Measurements from ENCODE around the gene GSTM4. TPM values are rescaled to one million over a fixed set of nuclear protein-coding genes. Genes with fewer than 3 reads are reported as not detected.

GSTM4 gene
- polyA plus RNA-seq, 2 of the 4 experiments (the other 2 are of a cell fraction) = 13.0 to 17.2 TPM

DNA sequence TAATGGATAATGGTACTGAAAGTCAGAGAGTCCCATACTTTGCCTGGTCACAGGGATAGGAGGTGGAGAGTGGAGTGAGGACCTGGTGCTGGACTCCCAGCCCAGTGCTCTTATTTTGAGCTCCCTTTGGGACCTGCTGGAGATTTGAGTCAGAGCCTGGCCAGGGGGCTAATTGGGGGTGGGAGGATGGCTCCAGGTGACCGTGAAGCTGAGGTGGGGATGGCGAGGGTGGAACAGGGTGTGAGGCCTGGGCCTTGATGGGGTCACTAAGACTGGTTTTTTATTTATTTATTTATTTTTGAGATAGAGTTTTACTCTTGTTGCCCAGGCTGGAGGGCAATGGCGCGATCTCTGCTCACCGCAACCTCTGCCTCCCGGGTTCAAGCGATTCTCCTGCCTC is 18.5 kb upstream of the GSTM4 start (continued):
- TF ChIP-seq, protein P1, sequence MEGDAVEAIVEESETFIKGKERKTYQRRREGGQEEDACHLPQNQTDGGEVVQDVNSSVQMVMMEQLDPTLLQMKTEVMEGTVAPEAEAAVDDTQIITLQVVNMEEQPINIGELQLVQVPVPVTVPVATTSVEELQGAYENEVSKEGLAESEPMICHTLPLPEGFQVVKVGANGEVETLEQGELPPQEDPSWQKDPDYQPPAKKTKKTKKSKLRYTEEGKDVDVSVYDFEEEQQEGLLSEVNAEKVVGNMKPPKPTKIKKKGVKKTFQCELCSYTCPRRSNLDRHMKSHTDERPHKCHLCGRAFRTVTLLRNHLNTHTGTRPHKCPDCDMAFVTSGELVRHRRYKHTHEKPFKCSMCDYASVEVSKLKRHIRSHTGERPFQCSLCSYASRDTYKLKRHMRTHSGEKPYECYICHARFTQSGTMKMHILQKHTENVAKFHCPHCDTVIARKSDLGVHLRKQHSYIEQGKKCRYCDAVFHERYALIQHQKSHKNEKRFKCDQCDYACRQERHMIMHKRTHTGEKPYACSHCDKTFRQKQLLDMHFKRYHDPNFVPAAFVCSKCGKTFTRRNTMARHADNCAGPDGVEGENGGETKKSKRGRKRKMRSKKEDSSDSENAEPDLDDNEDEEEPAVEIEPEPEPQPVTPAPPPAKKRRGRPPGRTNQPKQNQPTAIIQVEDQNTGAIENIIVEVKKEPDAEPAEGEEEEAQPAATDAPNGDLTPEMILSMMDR (IDR thresholded peaks at IDR 0.05) = no peak
- TF ChIP-seq RAD21 (conservative IDR thresholded peaks at IDR 0.05 in 1 of 2, IDR thresholded peaks at IDR 0.05 in 1 of 2) = no peak
- TF ChIP-seq MAZ (IDR thresholded peaks at IDR 0.05; ENCODE audit: borderline replicate concordance, low read depth, low read length) = no peak

DNA sequence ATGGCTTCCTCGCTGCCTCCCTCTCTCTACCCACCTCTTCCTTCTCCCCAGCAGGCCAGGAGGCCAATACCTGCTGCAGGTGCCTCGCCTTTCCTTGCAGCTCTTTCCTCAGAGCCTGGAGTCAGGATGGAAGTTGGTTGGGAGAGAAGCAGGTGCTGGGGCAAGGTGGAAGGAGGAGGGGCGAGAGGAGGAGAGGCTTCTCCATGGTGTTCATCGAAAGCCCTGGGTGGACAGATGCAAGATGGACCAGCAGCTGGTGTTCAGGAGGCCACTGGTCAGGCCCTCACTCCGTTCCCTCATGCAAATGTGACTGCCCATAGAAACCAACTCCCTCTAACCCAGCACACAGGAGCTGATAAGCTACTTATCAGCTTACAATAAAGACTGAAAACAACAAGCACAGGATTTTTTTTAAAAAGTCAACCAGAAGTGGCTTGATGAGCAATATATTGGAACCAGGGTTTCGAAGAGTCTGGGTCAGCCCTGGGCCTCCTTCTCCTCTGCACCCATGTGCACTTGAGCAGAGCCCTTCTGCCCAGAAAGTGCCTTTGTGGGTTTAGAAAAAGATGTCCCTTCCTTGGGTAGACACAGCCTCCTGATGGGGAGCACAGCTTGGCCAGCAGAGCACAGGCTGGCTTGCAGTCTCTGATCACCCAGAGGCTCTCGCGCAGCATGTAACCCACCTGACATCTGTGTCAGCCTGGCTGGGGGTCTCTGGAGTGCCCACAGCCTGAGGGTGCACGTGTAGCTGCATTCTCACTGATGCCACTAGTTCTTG is 16.6 kb upstream of the GSTM4 start:
- DNase-seq (ENCODE audit: low read depth in 1 of 2, low spot score in 1 of 2) (no peak), FAIRE-seq (no peak), ATAC-seq (no peak)
- H3K27ac ChIP-seq = no peak overlapping the region
- peaks cover 34% of the 10 kb centered on the region for H3K4me1 ChIP-seq
- H3K9me3 ChIP-seq = no peaks in the 10 kb centered on the region
- H3K4me3 ChIP-seq = no peak overlapping the region
- WGBS (ENCODE audit: missing lambda C conversion rate) = 58% methylated on average over 6 of the region's 9 CpGs
- no peak overlapping the region for H3K4me2 ChIP-seq
- TF ChIP-seq ZNF302 (CRISPR knock-in tag; IDR thresholded peaks at IDR 0.05) (no peak), NPAS2 (CRISPR knock-in tag; IDR thresholded peaks at IDR 0.05; ENCODE audit: borderline replicate concordance) (no peak), KDM1A (IDR thresholded peaks at IDR 0.05; ENCODE audit: low read depth) (no peak), MAFK (IDR thresholded peaks at IDR 0.05; ENCODE audit: partially characterized antibody) (no peak), CBX8 (IDR thresholded peaks at IDR 0.05) (no peak), RNF2 (IDR thresholded peaks at IDR 0.05; ENCODE audit: borderline replicate concordance, low read depth) (no peak), ZSCAN20 (CRISPR knock-in tag; IDR thresholded peaks at IDR 0.05) (no peak), ZFP36 (IDR thresholded peaks at IDR 0.05; ENCODE audit: borderline replicate concordance, partially characterized antibody) (no peak)
- TF ChIP-seq, protein P2, sequence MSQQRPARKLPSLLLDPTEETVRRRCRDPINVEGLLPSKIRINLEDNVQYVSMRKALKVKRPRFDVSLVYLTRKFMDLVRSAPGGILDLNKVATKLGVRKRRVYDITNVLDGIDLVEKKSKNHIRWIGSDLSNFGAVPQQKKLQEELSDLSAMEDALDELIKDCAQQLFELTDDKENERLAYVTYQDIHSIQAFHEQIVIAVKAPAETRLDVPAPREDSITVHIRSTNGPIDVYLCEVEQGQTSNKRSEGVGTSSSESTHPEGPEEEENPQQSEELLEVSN (IDR thresholded peaks at IDR 0.05; ENCODE audit: borderline replicate concordance, low read depth) = no peak
- ChIA-PET POLR2A (interaction anchor here (0.9 to 2.2 kb wide), 3 partner anchors 91 to 100 kb away, joined by 4 to 20 read pairs (median 7); partner anchors contain the start of gene GNAI3), CTCF (interaction anchor here (0.8 to 21.4 kb wide), 26 partner anchors 10 to 467 kb away, joined by 3 to 295 read pairs (median 6); partner anchors contain the start of genes AHCYL1, EPS8L3 and GSTM4)

DNA sequence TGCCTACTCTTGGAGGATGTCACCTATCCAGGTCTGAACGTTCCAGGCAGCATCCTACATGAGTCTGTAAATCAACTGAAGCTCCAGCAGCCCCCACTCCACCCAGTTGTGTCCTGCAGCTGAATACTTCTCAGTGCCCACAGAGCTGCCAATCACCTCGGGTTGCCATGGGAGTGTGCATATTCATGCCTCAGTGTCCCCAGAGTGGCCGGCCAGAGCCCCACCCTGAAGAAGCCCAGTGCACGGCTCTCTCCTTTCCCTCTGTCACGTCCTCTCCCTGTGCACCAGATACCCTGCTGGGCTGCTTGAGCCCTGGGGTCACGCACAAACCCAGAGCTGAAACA is 16.1 kb upstream of the GSTM4 start:
- no peak overlapping the region for H3K4me2 ChIP-seq
- H3K4me3 ChIP-seq = no peak overlapping the region
- POLR2A ChIA-PET = interaction anchor here (0.9 to 2.2 kb wide), 5 partner anchors 92 to 344 kb away, joined by 3 to 20 read pairs (median 4); partner anchors contain the start of genes AHCYL1 and GNAI3
- H3K27ac ChIP-seq = no peak overlapping the region
- ATAC-seq (peak; percentile 9 to 11; a peak in 3 of 6 replicates), FAIRE-seq (no peak), DNase-seq (ENCODE audit: low read depth in 1 of 2, low spot score in 1 of 2) (no peak)
- TF ChIP-seq CHD2 (IDR thresholded peaks at IDR 0.05; ENCODE audit: low read length, partially characterized antibody) (no peak), POLR2AphosphoS2 (conservative IDR thresholded peaks at IDR 0.05; ENCODE audit: low read length) (no peak), MAFK (IDR thresholded peaks at IDR 0.05; ENCODE audit: partially characterized antibody) (no peak), HOXB13 (CRISPR knock-in tag; IDR thresholded peaks at IDR 0.05; ENCODE audit: low read depth) (no peak), HDAC2 (IDR thresholded peaks at IDR 0.05) (no peak), POLR2A (IDR thresholded peaks at IDR 0.05; ENCODE audit: low read length) (no peak), FOSB (CRISPR knock-in tag; IDR thresholded peaks at IDR 0.05) (no peak), RNF2 (IDR thresholded peaks at IDR 0.05; ENCODE audit: borderline replicate concordance, low read depth) (no peak), MAZ (IDR thresholded peaks at IDR 0.05; ENCODE audit: borderline replicate concordance, low read depth, low read length) (no peak), EP300 (IDR thresholded peaks at IDR 0.05) (no peak), CHD4 (IDR thresholded peaks at IDR 0.05; ENCODE audit: borderline replicate concordance) (no peak), EHMT2 (IDR thresholded peaks at IDR 0.05; ENCODE audit: low read depth) (no peak)
- TF ChIP-seq, protein P3, sequence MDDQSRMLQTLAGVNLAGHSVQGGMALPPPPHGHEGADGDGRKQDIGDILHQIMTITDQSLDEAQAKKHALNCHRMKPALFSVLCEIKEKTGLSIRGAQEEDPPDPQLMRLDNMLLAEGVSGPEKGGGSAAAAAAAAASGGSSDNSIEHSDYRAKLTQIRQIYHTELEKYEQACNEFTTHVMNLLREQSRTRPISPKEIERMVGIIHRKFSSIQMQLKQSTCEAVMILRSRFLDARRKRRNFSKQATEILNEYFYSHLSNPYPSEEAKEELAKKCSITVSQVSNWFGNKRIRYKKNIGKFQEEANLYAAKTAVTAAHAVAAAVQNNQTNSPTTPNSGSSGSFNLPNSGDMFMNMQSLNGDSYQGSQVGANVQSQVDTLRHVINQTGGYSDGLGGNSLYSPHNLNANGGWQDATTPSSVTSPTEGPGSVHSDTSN (IDR thresholded peaks at IDR 0.05) = no peak
- TF ChIP-seq, protein P2 (IDR thresholded peaks at IDR 0.05; ENCODE audit: borderline replicate concordance, low read depth) = no peak
- peaks cover 29% of the 10 kb centered on the region for H3K4me1 ChIP-seq
- CTCF ChIA-PET = interaction anchor here (0.6 to 21.4 kb wide), 36 partner anchors 10 to 385 kb away, joined by 3 to 295 read pairs (median 5); partner anchors contain the start of genes AHCYL1, EPS8L3, GNAI3 and GSTM4
- H3K9me3 ChIP-seq = no peaks in the 10 kb centered on the region
- 31% methylated on average over 4 of the region's 6 CpGs for WGBS (ENCODE audit: missing lambda C conversion rate)
